OCI-LY7 (cell line): ENCODE measurements around the gene PDILT. TPM values are rescaled to one million over a fixed set of nuclear protein-coding genes. Genes with fewer than 3 reads are reported as not detected.

Experiments
- BruUV-seq: library from RNA; stranded (reverse); fragments of 400-500 nt; replicated peaks from 2 replicates; lab custom pipeline; 2021; lab: Mats Ljungman, UMichigan
- CTCF ChIA-PET: fragments of 300-600 bp; sonication (Branson Sonifier 250); formaldehyde crosslinking; loops from one replicate; lab custom pipeline; 2022; ENCODE audit warnings: antibody characterized with exemption; ENCODE audit not compliant: unreplicated experiment; lab: Charles Lee
- POLR2A ChIA-PET: fragments of 300-600 bp; sonication (Branson Sonifier 250); formaldehyde crosslinking; loops from one replicate; lab custom pipeline; 2022; ENCODE audit warnings: antibody characterized with exemption; lab: Charles Lee
- DNase-seq: peaks from one replicate; pipeline ENCODE4 v3.0.0-alpha.2; 2015; ENCODE audit warnings: low spot score
- H2AFZ ChIP-seq: fragments of 200-600 bp; sonication (generic), shearing (Covaris generic); 2 replicates; pipeline ENCODE4 v1.6.1; 2014; ENCODE audit warnings: mild to moderate bottlenecking, antibody characterized with exemption, low read length, moderate library complexity
- H3K27ac ChIP-seq: fragments of 200-600 bp; sonication (generic); 2 replicates; pipeline ENCODE4 v1.5.1; 2014; ENCODE audit warnings: mixed run types, low read depth, mild to moderate bottlenecking, moderate library complexity, low read length, inconsistent platforms; ENCODE audit not compliant: poor library complexity, severe bottlenecking
- H3K36me3 ChIP-seq: fragments of 200-600 bp; sonication (generic); 2 replicates; pipeline ENCODE4 v1.6.1; 2014; ENCODE audit warnings: mild to moderate bottlenecking, antibody characterized with exemption, low read length, moderate library complexity, mixed read lengths; ENCODE audit not compliant: insufficient read depth
- H3K4me1 ChIP-seq: fragments of 200-600 bp; sonication (generic); 2 replicates; pipeline ENCODE4 v1.5.1; 2014; ENCODE audit warnings: mild to moderate bottlenecking, low read length; ENCODE audit not compliant: insufficient read depth, poor library complexity, severe bottlenecking
- H3K4me2 ChIP-seq: fragments of 200-600 bp; sonication (generic); 2 replicates; pipeline ENCODE4 v1.6.1; 2014; ENCODE audit warnings: mild to moderate bottlenecking, low read length
- H3K4me3 ChIP-seq: fragments of 200-600 bp; sonication (generic); 2 replicates; pipeline ENCODE4 v1.5.1; 2014; ENCODE audit warnings: mild to moderate bottlenecking, low read depth, low read length; ENCODE audit not compliant: poor library complexity, severe bottlenecking
- H3K79me2 ChIP-seq: fragments of 200-600 bp; sonication (generic); 2 replicates; pipeline ENCODE4 v1.6.1; 2016; ENCODE audit warnings: low read depth, mild to moderate bottlenecking, low read length, moderate library complexity, mixed read lengths; ENCODE audit not compliant: insufficient read depth
- H3K9me2 ChIP-seq: fragments of 200-600 bp; sonication (generic); 2 replicates; pipeline ENCODE4 v1.6.1; 2016; ENCODE audit warnings: mild to moderate bottlenecking, low read length, mixed read lengths; ENCODE audit not compliant: insufficient read depth
- H3K9me3 ChIP-seq: fragments of 200-600 bp; sonication (generic); 2 replicates; pipeline ENCODE4 v1.6.1; 2014; ENCODE audit warnings: mild to moderate bottlenecking, mixed run types, low read length, mixed read lengths
- H4K20me1 ChIP-seq: fragments of 200-600 bp; sonication (generic); 2 replicates; pipeline ENCODE4 v1.6.1; 2014; ENCODE audit warnings: mild to moderate bottlenecking, antibody characterized with exemption, low read length, moderate library complexity, mixed read lengths; ENCODE audit not compliant: insufficient read depth
- CTCF ChIP-seq: fragments of 200-600 bp; sonication (generic); conservative IDR thresholded peaks from 2 replicates; pipeline ENCODE4 v1.5.1; 2014; ENCODE audit warnings: mild to moderate bottlenecking, antibody characterized with exemption, low read length, moderate library complexity, mixed read lengths
- EZH2phosphoT487 ChIP-seq: fragments of 200-600 bp; sonication (generic); IDR thresholded peaks from 2 replicates; pipeline ENCODE4 v1.6.1; 2018; ENCODE audit warnings: low read depth, borderline replicate concordance, mild to moderate bottlenecking, mixed run types, antibody characterized with exemption, low read length, moderate library complexity, mixed read lengths
- intact Hi-C: fragments of 100-400 bp; cut with micrococcal nuclease; formaldehyde crosslinking; loops from one replicate; pipeline ENCODE4 v1.10.0; 2022; ENCODE audit not compliant: unreplicated experiment
- total RNA-seq, 2 experiments: library from RNA; depleted of rRNA in 1 of 2; stranded (reverse); fragments of >200 nt in 1 of 2; shearing (Covaris generic) in 1 of 2; gene quantifications; 2 replicates each; pipeline ENCODE4 v1.2.3, GENCODE V29; 2014 to 2022

Gene PDILT
- total RNA-seq, 2 experiments from 2014 or later: not detected

GRCh38 chr16:20401066-20401465, 3.5 kb downstream of the PDILT start:
- Histone ChIP-seq H3K4me1 (no peaks in the 10 kb centered on the region), H3K79me2 (no peaks in the 10 kb centered on the region), H3K36me3 (no peaks in the 10 kb centered on the region), H4K20me1 (no peaks in the 10 kb centered on the region), H3K9me2 (no peaks in the 10 kb centered on the region), H3K4me3 (no peak overlapping the region), H3K9me3 (no peaks in the 10 kb centered on the region), H3K4me2 (no peak overlapping the region), H2AFZ (no peak overlapping the region), H3K27ac (no peak overlapping the region)
- CTCF ChIA-PET: no interaction called here
- TF ChIP-seq EZH2phosphoT487 (no peak), CTCF (no peak)
- no peak for DNase-seq
- intact Hi-C loops: no loop called here
- POLR2A ChIA-PET: no interaction called here
- no TSS peak for BruUV-seq

GRCh38 chr16:20399185-20399584, 5.4 kb downstream of the PDILT start:
- POLR2A ChIA-PET: no interaction called here
- no TSS peak for BruUV-seq
- Histone ChIP-seq H4K20me1 (no peaks in the 10 kb centered on the region), H2AFZ (no peak overlapping the region), H3K4me1 (no peaks in the 10 kb centered on the region), H3K27ac (no peak overlapping the region), H3K4me3 (no peak overlapping the region), H3K4me2 (no peak overlapping the region), H3K79me2 (no peaks in the 10 kb centered on the region), H3K9me2 (no peaks in the 10 kb centered on the region), H3K9me3 (no peaks in the 10 kb centered on the region), H3K36me3 (no peaks in the 10 kb centered on the region)
- TF ChIP-seq CTCF: no peak
- DNase-seq: no peak
- intact Hi-C loops: no loop called here
- CTCF ChIA-PET: no interaction called here

- Histone ChIP-seq H3K4me1 (no peaks in the 10 kb centered on the region), H3K9me2 (no peaks in the 10 kb centered on the region), H3K4me3 (no peak overlapping the region), H3K36me3 (no peaks in the 10 kb centered on the region), H2AFZ (no peak overlapping the region), H3K9me3 (no peaks in the 10 kb centered on the region), H3K79me2 (no peaks in the 10 kb centered on the region), H3K27ac (no peak overlapping the region), H3K4me2 (no peak overlapping the region), H4K20me1 (no peaks in the 10 kb centered on the region)
- intact Hi-C loops: no loop called here
- TF ChIP-seq EZH2phosphoT487: no peak
- no peak for TF ChIP-seq CTCF
- DNase-seq: no peak
- ChIA-PET CTCF (no interaction called here), POLR2A (no interaction called here)
- no TSS peak for BruUV-seq
Observed at GRCh38 chr16:20398603-20399002, 5.9 kb downstream of the PDILT start.
